SU-DHL-6 (cell line): ENCODE measurements around the gene MAN1A2.

ENCODE experiments used
- CTCF ChIP-seq: fragments of 200-600 bp; sonication (generic); IDR thresholded peaks from one replicate; pipeline ENCODE4 v1.5.1; 2017; ENCODE audit warnings: antibody characterized with exemption, mild to moderate bottlenecking, low read length, moderate library complexity; ENCODE audit not compliant: insufficient read depth, poor library complexity, severe bottlenecking
- EZH2phosphoT487 ChIP-seq: fragments of 200-600 bp; sonication (generic), shearing (Covaris generic); conservative IDR thresholded peaks from 2 replicates; pipeline ENCODE4 v1.6.1; 2018; ENCODE audit warnings: mild to moderate bottlenecking, antibody characterized with exemption, low read length, moderate library complexity, mixed read lengths

- TF ChIP-seq CTCF (no peak), EZH2phosphoT487 (no peak)
Measured at GRCh38 chr1:117553471-117553870, 186.2 kb downstream of the MAN1A2 start.
